NCI-H446 (cell line): ENCODE results near the gene SDK2.
A peak's percentile ranks its signal among the peaks of the same experiment; 100 is the strongest.

ENCODE experiments used
- DNase-seq, 2 experiments: peaks; one replicate each; lab custom pipeline; 2025; lab: John Stamatoyannopoulos, UW

SDK2 gene

GRCh38 chr17:73423159-73423715 is 221.0 kb downstream of the SDK2 start:
- DNase-seq = no peak

- no peak for DNase-seq
Observed at GRCh38 chr17:73422121-73422520, 222.1 kb downstream of the SDK2 start.

GRCh38 chr17:73420897-73421296 is 223.3 kb downstream of the SDK2 start:
- DNase-seq = peak in 1 of 2 experiments; percentile 4

- DNase-seq = no peak
Observed at GRCh38 chr17:73419881-73420280, 224.4 kb downstream of the SDK2 start.

- DNase-seq = no peak
Observed at GRCh38 chr17:73419051-73419450, 225.2 kb downstream of the SDK2 start.

DNA sequence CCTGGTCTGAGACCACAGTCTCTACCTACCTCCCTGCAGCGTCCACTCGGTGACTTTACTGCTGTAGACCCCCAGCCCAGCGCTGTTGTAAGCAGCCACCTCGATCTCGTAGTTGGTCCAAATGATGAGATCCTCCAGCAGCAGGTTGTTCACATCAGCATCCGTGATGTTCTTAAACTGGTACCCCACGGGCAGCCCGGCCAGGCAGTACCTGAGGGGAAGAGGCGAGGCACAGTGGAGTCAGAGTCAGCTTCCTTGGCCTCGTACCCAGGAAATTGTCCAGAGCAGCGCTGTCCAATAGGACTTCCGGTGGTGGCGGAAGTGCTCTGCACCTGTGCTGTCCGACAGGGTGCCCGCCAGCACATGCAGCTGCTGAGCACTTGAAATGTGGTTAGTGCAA is 228.5 kb downstream of the SDK2 start:
- DNase-seq = no peak

GRCh38 chr17:73414171-73414955 is 229.9 kb downstream of the SDK2 start:
- no peak for DNase-seq

- DNase-seq = no peak
Observed at GRCh38 chr17:73412914-73413313, 231.3 kb downstream of the SDK2 start.

DNA sequence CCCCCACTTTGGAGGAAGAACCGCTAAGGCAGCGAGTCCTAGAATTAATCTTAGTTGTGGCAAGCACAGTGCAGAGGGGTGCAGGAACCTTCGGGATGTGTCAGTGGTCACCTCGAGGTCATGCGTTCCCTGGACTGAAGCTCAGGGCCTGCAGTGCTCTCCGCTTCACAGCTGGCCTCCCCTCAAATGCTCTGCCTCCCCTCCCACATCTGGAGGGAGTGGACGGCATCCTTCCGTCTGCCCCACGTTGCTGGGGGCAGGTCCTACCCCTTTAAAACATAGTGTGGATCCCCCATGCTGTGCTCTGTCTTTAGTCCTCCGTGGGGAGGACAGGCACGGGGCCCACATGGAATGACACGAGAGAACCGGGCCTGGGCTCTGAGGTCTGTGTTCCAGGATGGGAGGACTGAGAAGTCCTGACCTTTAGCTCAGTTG is 232.9 kb downstream of the SDK2 start:
- DNase-seq = no peak

GRCh38 chr17:73410586-73411312 is 233.5 kb downstream of the SDK2 start:
- DNase-seq = no peak

GRCh38 chr17:73404246-73404645 is 240.0 kb downstream of the SDK2 start:
- no peak for DNase-seq

- DNase-seq = no peak
Observed at GRCh38 chr17:73402466-73402865, 241.8 kb downstream of the SDK2 start.

DNA sequence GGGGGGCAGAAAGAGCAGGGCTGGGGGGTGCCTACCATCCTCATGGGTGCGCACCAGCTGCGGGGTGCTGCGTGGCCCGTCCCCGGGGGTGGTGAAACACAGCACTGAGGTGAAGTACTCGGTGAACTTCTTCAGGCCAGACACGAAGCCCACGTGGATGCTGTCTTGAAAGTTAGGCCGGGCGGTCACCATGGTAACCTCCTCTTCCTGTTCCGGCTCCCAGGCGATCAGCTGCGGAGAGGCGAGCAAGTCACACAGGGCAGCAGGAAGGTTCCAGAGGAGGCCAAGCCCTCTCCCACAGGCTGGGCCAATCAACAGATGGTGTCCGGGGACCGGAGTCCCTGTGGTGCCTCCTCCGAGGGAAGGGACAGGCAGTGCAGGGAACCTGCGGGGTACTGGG is 242.3 kb downstream of the SDK2 start:
- DNase-seq = no peak

GRCh38 chr17:73400915-73401545 is 243.2 kb downstream of the SDK2 start:
- peak in 1 of 2 experiments; percentile 15 for DNase-seq

GRCh38 chr17:73399056-73399455 is 245.2 kb downstream of the SDK2 start:
- no peak for DNase-seq

DNA sequence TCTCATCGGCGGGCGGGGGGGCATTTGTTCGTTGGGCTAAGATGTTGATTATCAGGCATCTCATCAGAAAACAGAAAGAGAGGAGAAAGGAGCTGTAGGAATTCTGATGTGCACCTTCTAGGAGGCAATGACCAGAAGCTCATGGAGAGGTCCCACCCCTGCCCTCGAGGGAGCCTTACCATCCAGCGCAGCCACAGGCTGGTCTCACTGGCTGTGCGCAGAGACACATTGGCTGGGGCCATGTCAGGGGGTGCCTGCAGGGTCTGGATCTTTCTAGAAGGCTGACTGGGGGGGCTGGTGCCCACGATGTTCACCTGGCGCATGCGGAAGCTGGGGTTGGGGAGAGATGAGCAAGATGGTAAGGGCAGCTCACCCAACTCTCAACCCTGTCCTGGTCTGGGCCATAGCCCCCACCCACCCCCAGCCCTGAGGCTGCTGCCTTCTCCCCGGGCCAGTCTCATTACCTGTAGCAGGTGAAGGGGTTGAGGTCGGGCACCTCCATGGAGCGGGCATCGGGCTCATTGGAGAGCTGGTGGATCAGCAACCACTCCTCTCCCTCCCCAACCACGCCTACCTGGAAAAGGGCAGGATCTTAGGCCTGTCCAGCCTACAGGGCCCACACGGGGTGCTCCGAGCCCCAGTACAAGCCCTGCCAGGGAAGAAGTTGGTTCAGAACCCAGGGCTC is 246.2 kb downstream of the SDK2 start:
- no peak for DNase-seq

DNA sequence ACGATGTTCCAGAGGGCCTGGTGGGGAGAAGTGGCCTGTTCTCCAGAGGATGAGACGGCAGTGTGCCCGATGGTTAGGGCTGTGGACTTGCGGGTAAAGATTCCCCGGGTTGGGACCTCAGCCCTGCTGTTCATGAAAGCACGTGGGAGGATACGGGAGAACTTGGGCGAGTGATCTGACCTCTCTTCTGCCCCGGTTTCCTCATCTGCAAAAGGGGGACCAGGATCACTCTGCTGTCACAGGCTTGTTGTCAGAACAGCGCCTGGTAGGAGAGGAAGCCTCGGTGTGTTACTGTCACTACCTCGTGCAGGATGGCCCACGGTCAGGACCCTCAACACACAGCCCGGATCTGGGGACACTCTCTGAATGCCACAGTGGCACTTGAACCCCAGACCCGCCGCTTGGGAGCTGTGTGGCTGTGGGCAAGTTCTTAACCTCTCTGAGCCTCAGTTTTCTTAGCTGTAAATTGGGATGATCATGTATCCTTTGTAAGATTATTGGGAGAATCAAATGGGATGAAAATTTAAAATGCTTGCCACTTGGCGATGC is 246.9 kb downstream of the SDK2 start:
- no peak for DNase-seq

GRCh38 chr17:73396431-73397277 is 247.6 kb downstream of the SDK2 start:
- DNase-seq = no peak

- DNase-seq = no peak
Observed at GRCh38 chr17:73394512-73395450, 249.5 kb downstream of the SDK2 start.

- DNase-seq = no peak
Observed at GRCh38 chr17:73393962-73394361, 250.3 kb downstream of the SDK2 start.
